GM10847 (cell line): ENCODE measurements around the gene C3orf18.

ENCODE experiments used
- POLR2A ChIP-seq: IDR thresholded peaks from 2 replicates; pipeline ENCODE4 v1.6.1; 2011; ENCODE audit not compliant: insufficient read length; ENCODE audit errors: extremely low read depth

Gene C3orf18

GRCh38 chr3:50510325-50510724, 57.2 kb downstream of the C3orf18 start:
- no peak for TF ChIP-seq POLR2A

GRCh38 chr3:50509715-50510114, 57.8 kb downstream of the C3orf18 start:
- TF ChIP-seq POLR2A, result no peak

GRCh38 chr3:50508821-50509220, 58.7 kb downstream of the C3orf18 start:
- no peak for TF ChIP-seq POLR2A
